ENCODE data around the gene OLFM3.

Gene OLFM3

GRCh38 chr1:101996825-101997465 is at the start of gene OLFM3:
Gene OLFM3, minus strand, starts transcription at chr1:101996926.
- DNase-seq = peak; percentile 91

- no peak for DNase-seq
These were observed 49.0 kb upstream of the OLFM3 start for GRCh38 chr1:102045752-102046151.

GRCh38 chr1:102032534-102032933 is 35.8 kb upstream of the OLFM3 start:
- DNase-seq = no peak

GRCh38 chr1:102019530-102019929 is 22.8 kb upstream of the OLFM3 start:
- DNase-seq = no peak

GRCh38 chr1:102015728-102016127 is 19.0 kb upstream of the OLFM3 start:
- no peak for DNase-seq

- no peak for DNase-seq
These were observed 5.3 kb upstream of the OLFM3 start for GRCh38 chr1:102002057-102002456.

GRCh38 chr1:101995984-101996745 is 561 bp downstream of the OLFM3 start:
- DNase-seq = peak; percentile 72

- no peak for DNase-seq
These were observed 3.0 kb downstream of the OLFM3 start for GRCh38 chr1:101993710-101994109.

- no peak for DNase-seq
These were observed 3.7 kb downstream of the OLFM3 start for GRCh38 chr1:101992821-101993575.

GRCh38 chr1:101980974-101981373 is 15.8 kb downstream of the OLFM3 start:
- no peak for DNase-seq

GRCh38 chr1:101977266-101977665 is 19.5 kb downstream of the OLFM3 start:
- DNase-seq = no peak

- no peak for DNase-seq
These were observed 20.6 kb downstream of the OLFM3 start for GRCh38 chr1:101976161-101976560.

- no peak for DNase-seq
These were observed 21.4 kb downstream of the OLFM3 start for GRCh38 chr1:101975371-101975770.

GRCh38 chr1:101974599-101975274 is 22.0 kb downstream of the OLFM3 start:
- DNase-seq = no peak

- DNase-seq = no peak
These were observed 25.4 kb downstream of the OLFM3 start for GRCh38 chr1:101971304-101971703.

- DNase-seq = no peak
These were observed 28.9 kb downstream of the OLFM3 start for GRCh38 chr1:101967871-101968270.

- no peak for DNase-seq
These were observed 31.4 kb downstream of the OLFM3 start for GRCh38 chr1:101965341-101965740.

- no peak for DNase-seq
These were observed 32.0 kb downstream of the OLFM3 start for GRCh38 chr1:101964708-101965107.

- peak; percentile 20 for DNase-seq
These were observed 36.6 kb downstream of the OLFM3 start for GRCh38 chr1:101960142-101960541.

- no peak for DNase-seq
These were observed 37.3 kb downstream of the OLFM3 start for GRCh38 chr1:101959456-101959855.

- no peak for DNase-seq
These were observed 39.0 kb downstream of the OLFM3 start for GRCh38 chr1:101957771-101958170.

GRCh38 chr1:101953623-101954022 is 43.1 kb downstream of the OLFM3 start:
- DNase-seq = no peak

GRCh38 chr1:101945884-101946283 is 50.8 kb downstream of the OLFM3 start:
- no peak for DNase-seq
